Testis (tissue), 2 donors: ENCODE data around the gene LINC00305.

ENCODE experiments used
- CTCF ChIP-seq, 3 experiments: fragments of 450-650 bp in 2 of 3; fragments of 200-600 bp in 1 of 3; sonication (generic) in 1 of 3; IDR thresholded peaks; one replicate each; pipeline ENCODE4 v1.5.1; 2016 to 2019; ENCODE audit warnings: antibody characterized with exemption in 3 of 3, mild to moderate bottlenecking in 2 of 3, moderate library complexity in 1 of 3
- POLR2A ChIP-seq: fragments of 450-650 bp; IDR thresholded peaks from one replicate; pipeline ENCODE4 v1.6.1; 2017; ENCODE audit warnings: antibody characterized with exemption, mild to moderate bottlenecking, moderate library complexity

- TF ChIP-seq CTCF (IDR thresholded peaks at IDR 0.05): no peak
- no peak for TF ChIP-seq POLR2A
Measured at GRCh38 chr18:64100116-64100922, 48.6 kb downstream of the LINC00305 start.
